ENCODE measurements around the gene RBM45.

Gene RBM45

GRCh38 chr2:178155524-178155923 lies 43.3 kb downstream of the RBM45 start:
- H3K4me1 ChIP-seq (ENCODE audit: control insufficient read depth in 1 of 2, insufficient read depth in 2 of 2, low read length in 2 of 2), result peaks cover 7 to 11% of the 10 kb centered on the region in 2 donors
- no peak overlapping the region for H3K27ac ChIP-seq (ENCODE audit: low read depth, low read length)
- H3K4me3 ChIP-seq (ENCODE audit: low read depth in 1 of 2, low read length in 2 of 2), result no peak overlapping the region
- no peaks in the 10 kb centered on the region for H3K9me3 ChIP-seq (ENCODE audit: control insufficient read depth in 1 of 2, low read length in 2 of 2)
- H3K36me3 ChIP-seq (ENCODE audit: control insufficient read depth in 1 of 2, insufficient read depth in 2 of 2, low read length in 2 of 2), result no peaks in the 10 kb centered on the region
- H3K9ac ChIP-seq (ENCODE audit: low read depth in 1 of 2, low read length in 2 of 2), result no peak overlapping the region
- no peaks in the 10 kb centered on the region for H3K27me3 ChIP-seq (ENCODE audit: control insufficient read depth in 1 of 2, insufficient read depth in 2 of 2, low read length in 2 of 2)

GRCh38 chr2:178157574-178157973 lies 45.3 kb downstream of the RBM45 start:
- Histone ChIP-seq H3K27me3 (ENCODE audit: control insufficient read depth in 1 of 2, insufficient read depth in 2 of 2, low read length in 2 of 2) (peaks cover 0 to 6% of the 10 kb centered on the region in 2 donors), H3K27ac (ENCODE audit: low read depth, low read length) (no peak overlapping the region), H3K9ac (ENCODE audit: low read depth in 1 of 2, low read length in 2 of 2) (no peak overlapping the region), H3K4me1 (ENCODE audit: control insufficient read depth in 1 of 2, insufficient read depth in 2 of 2, low read length in 2 of 2) (peaks cover under 1 to 6% of the 10 kb centered on the region in 2 donors), H3K4me3 (ENCODE audit: low read depth in 1 of 2, low read length in 2 of 2) (no peak overlapping the region), H3K9me3 (ENCODE audit: control insufficient read depth in 1 of 2, low read length in 2 of 2) (no peaks in the 10 kb centered on the region), H3K36me3 (ENCODE audit: control insufficient read depth in 1 of 2, insufficient read depth in 2 of 2, low read length in 2 of 2) (no peaks in the 10 kb centered on the region)

GRCh38 chr2:178159966-178160365 lies 47.7 kb downstream of the RBM45 start:
- no peak overlapping the region for H3K9ac ChIP-seq (ENCODE audit: low read depth in 1 of 2, low read length in 2 of 2)
- no peaks in the 10 kb centered on the region for H3K9me3 ChIP-seq (ENCODE audit: control insufficient read depth in 1 of 2, low read length in 2 of 2)
- peaks cover 0 to 6% of the 10 kb centered on the region in 2 donors for H3K27me3 ChIP-seq (ENCODE audit: control insufficient read depth in 1 of 2, insufficient read depth in 2 of 2, low read length in 2 of 2)
- no peaks in the 10 kb centered on the region for H3K36me3 ChIP-seq (ENCODE audit: control insufficient read depth in 1 of 2, insufficient read depth in 2 of 2, low read length in 2 of 2)
- H3K27ac ChIP-seq (ENCODE audit: low read depth, low read length), result no peak overlapping the region
- no peaks in the 10 kb centered on the region for H3K4me1 ChIP-seq (ENCODE audit: control insufficient read depth in 1 of 2, insufficient read depth in 2 of 2, low read length in 2 of 2)
- H3K4me3 ChIP-seq (ENCODE audit: low read depth in 1 of 2, low read length in 2 of 2), result no peak overlapping the region

GRCh38 chr2:178160601-178161000 lies 48.4 kb downstream of the RBM45 start:
- Histone ChIP-seq H3K36me3 (ENCODE audit: control insufficient read depth in 1 of 2, insufficient read depth in 2 of 2, low read length in 2 of 2) (no peaks in the 10 kb centered on the region), H3K4me3 (ENCODE audit: low read depth in 1 of 2, low read length in 2 of 2) (no peak overlapping the region), H3K9ac (ENCODE audit: low read depth in 1 of 2, low read length in 2 of 2) (no peak overlapping the region), H3K27ac (ENCODE audit: low read depth, low read length) (no peak overlapping the region), H3K27me3 (ENCODE audit: control insufficient read depth in 1 of 2, insufficient read depth in 2 of 2, low read length in 2 of 2) (peaks cover 0 to 6% of the 10 kb centered on the region in 2 donors), H3K9me3 (ENCODE audit: control insufficient read depth in 1 of 2, low read length in 2 of 2) (no peaks in the 10 kb centered on the region), H3K4me1 (ENCODE audit: control insufficient read depth in 1 of 2, insufficient read depth in 2 of 2, low read length in 2 of 2) (no peaks in the 10 kb centered on the region)

GRCh38 chr2:178163395-178163794 lies 51.2 kb downstream of the RBM45 start:
- Histone ChIP-seq H3K4me3 (ENCODE audit: low read depth in 1 of 2, low read length in 2 of 2) (no peak overlapping the region), H3K36me3 (ENCODE audit: control insufficient read depth in 1 of 2, insufficient read depth in 2 of 2, low read length in 2 of 2) (no peaks in the 10 kb centered on the region), H3K9ac (ENCODE audit: low read depth in 1 of 2, low read length in 2 of 2) (no peak overlapping the region), H3K27me3 (ENCODE audit: control insufficient read depth in 1 of 2, insufficient read depth in 2 of 2, low read length in 2 of 2) (peaks cover 0 to 6% of the 10 kb centered on the region in 2 donors), H3K9me3 (ENCODE audit: control insufficient read depth in 1 of 2, low read length in 2 of 2) (no peaks in the 10 kb centered on the region), H3K4me1 (ENCODE audit: control insufficient read depth in 1 of 2, insufficient read depth in 2 of 2, low read length in 2 of 2) (no peaks in the 10 kb centered on the region), H3K27ac (ENCODE audit: low read depth, low read length) (no peak overlapping the region)

- Histone ChIP-seq H3K4me1 (ENCODE audit: control insufficient read depth in 1 of 2, insufficient read depth in 2 of 2, low read length in 2 of 2) (no peaks in the 10 kb centered on the region), H3K27ac (ENCODE audit: low read depth, low read length) (no peak overlapping the region), H3K36me3 (ENCODE audit: control insufficient read depth in 1 of 2, insufficient read depth in 2 of 2, low read length in 2 of 2) (no peaks in the 10 kb centered on the region), H3K9me3 (ENCODE audit: control insufficient read depth in 1 of 2, low read length in 2 of 2) (no peaks in the 10 kb centered on the region), H3K4me3 (ENCODE audit: low read depth in 1 of 2, low read length in 2 of 2) (no peak overlapping the region), H3K27me3 (ENCODE audit: control insufficient read depth in 1 of 2, insufficient read depth in 2 of 2, low read length in 2 of 2) (peaks cover 0 to 6% of the 10 kb centered on the region in 2 donors), H3K9ac (ENCODE audit: low read depth in 1 of 2, low read length in 2 of 2) (no peak overlapping the region)
Measured at GRCh38 chr2:178163911-178164310, 51.7 kb downstream of the RBM45 start.

GRCh38 chr2:178173657-178174056 lies 61.4 kb downstream of the RBM45 start:
- Histone ChIP-seq H3K27me3 (ENCODE audit: control insufficient read depth in 1 of 2, insufficient read depth in 2 of 2, low read length in 2 of 2) (no peaks in the 10 kb centered on the region), H3K27ac (ENCODE audit: low read depth, low read length) (no peak overlapping the region), H3K9me3 (ENCODE audit: control insufficient read depth in 1 of 2, low read length in 2 of 2) (no peaks in the 10 kb centered on the region), H3K4me3 (ENCODE audit: low read depth in 1 of 2, low read length in 2 of 2) (no peak overlapping the region), H3K4me1 (ENCODE audit: control insufficient read depth in 1 of 2, insufficient read depth in 2 of 2, low read length in 2 of 2) (no peaks in the 10 kb centered on the region), H3K36me3 (ENCODE audit: control insufficient read depth in 1 of 2, insufficient read depth in 2 of 2, low read length in 2 of 2) (no peaks in the 10 kb centered on the region), H3K9ac (ENCODE audit: low read depth in 1 of 2, low read length in 2 of 2) (no peak overlapping the region)

GRCh38 chr2:178177066-178177679 lies 64.9 kb downstream of the RBM45 start:
- H3K9ac ChIP-seq (ENCODE audit: low read depth in 1 of 2, low read length in 2 of 2), result no peak overlapping the region
- H3K27me3 ChIP-seq (ENCODE audit: control insufficient read depth in 1 of 2, insufficient read depth in 2 of 2, low read length in 2 of 2), result no peaks in the 10 kb centered on the region
- no peak overlapping the region for H3K4me3 ChIP-seq (ENCODE audit: low read depth in 1 of 2, low read length in 2 of 2)
- H3K4me1 ChIP-seq (ENCODE audit: control insufficient read depth in 1 of 2, insufficient read depth in 2 of 2, low read length in 2 of 2), result no peaks in the 10 kb centered on the region
- H3K36me3 ChIP-seq (ENCODE audit: control insufficient read depth in 1 of 2, insufficient read depth in 2 of 2, low read length in 2 of 2), result no peaks in the 10 kb centered on the region
- no peaks in the 10 kb centered on the region for H3K9me3 ChIP-seq (ENCODE audit: control insufficient read depth in 1 of 2, low read length in 2 of 2)
- no peak overlapping the region for H3K27ac ChIP-seq (ENCODE audit: low read depth, low read length)
